HUES6 (cell line): ENCODE results near the gene CREBBP.

Experiments
- H3K27ac ChIP-seq: 2 replicates; pipeline ENCODE4 v1.7.0; 2013; ENCODE audit warnings: low read depth, mild to moderate bottlenecking, low read length, inconsistent platforms
- H3K27me3 ChIP-seq: 2 replicates; pipeline ENCODE4 v1.6.1; 2013; ENCODE audit warnings: low read length; ENCODE audit not compliant: control insufficient read depth, insufficient read depth
- H3K36me3 ChIP-seq: 2 replicates; pipeline ENCODE4 v1.6.1; 2013; ENCODE audit warnings: low read length; ENCODE audit not compliant: control insufficient read depth, insufficient read depth
- H3K4me1 ChIP-seq: 2 replicates; pipeline ENCODE4 v1.6.1; 2013; ENCODE audit warnings: low read length; ENCODE audit not compliant: control insufficient read depth, insufficient read depth
- H3K4me3 ChIP-seq: 2 replicates; pipeline ENCODE4 v1.5.1; 2013; ENCODE audit warnings: low read depth, low read length
- H3K9ac ChIP-seq: one replicate; pipeline ENCODE4 v1.6.1; 2013; ENCODE audit warnings: mild to moderate bottlenecking, low read length
- H3K9me3 ChIP-seq: 2 replicates; pipeline ENCODE4 v1.6.1; 2013; ENCODE audit warnings: low read depth, low read length; ENCODE audit not compliant: control insufficient read depth, insufficient read depth

Gene CREBBP

GRCh38 chr16:3807425-3808123 lies 72.9 kb downstream of the CREBBP start:
- no peaks in the 10 kb centered on the region for H3K27me3 ChIP-seq
- H3K9me3 ChIP-seq, result no peaks in the 10 kb centered on the region
- peaks cover 12% of the 10 kb centered on the region for H3K36me3 ChIP-seq
- no peak overlapping the region for H3K9ac ChIP-seq
- H3K4me3 ChIP-seq, result no peak overlapping the region
- H3K27ac ChIP-seq, result no peak overlapping the region
- H3K4me1 ChIP-seq, result peaks cover 13% of the 10 kb centered on the region; the same call in 1 of the 2 replicates

- no peak overlapping the region for H3K27ac ChIP-seq
- no peak overlapping the region for H3K4me3 ChIP-seq
- no peaks in the 10 kb centered on the region for H3K9me3 ChIP-seq
- H3K9ac ChIP-seq, result no peak overlapping the region
- H3K36me3 ChIP-seq, result 0 out of 2 replicates have a peak, but pooled peaks cover 1% of the 10 kb centered on the region
- H3K27me3 ChIP-seq, result no peaks in the 10 kb centered on the region
- H3K4me1 ChIP-seq, result no peaks in the 10 kb centered on the region
Observed at GRCh38 chr16:3804426-3805016, 76.0 kb downstream of the CREBBP start.

DNA sequence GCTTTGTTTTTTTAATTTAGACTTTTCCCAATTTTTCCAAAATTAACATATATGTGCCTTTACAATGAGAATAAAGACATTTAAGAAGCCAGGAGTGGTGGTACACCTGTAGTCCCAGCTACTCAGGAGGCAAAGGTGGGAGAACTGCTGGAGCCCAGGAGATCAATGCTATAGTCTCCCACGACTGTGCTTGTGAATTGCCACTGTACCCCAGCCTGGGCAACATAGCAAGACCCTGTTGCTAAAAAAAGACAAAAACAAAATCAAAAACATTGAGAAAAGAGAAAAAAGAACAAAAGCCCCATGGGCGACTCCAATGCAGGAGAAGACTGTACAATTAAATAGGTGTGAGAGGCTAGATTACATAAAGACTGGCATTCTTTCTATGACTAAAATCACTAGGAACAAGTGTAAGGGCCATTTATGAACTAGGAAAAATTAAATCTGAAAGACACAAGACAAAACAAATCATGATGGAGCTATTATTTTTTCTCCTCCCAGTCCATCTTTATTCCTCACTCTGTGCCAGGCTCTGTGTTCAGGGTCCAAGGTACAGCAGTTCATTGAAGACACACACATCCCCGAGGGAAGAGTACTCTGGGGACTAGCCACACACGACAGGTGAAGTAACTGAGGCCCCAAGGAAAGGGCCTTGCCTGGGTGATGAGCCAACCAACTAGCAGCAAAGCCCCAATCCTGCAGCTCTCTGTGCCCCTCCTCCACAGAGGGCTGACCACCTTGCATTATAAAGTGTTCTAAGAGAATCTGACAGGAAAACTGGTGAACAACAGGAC lies 79.8 kb downstream of the CREBBP start:
- Histone ChIP-seq H3K9ac (no peak overlapping the region), H3K4me3 (no peak overlapping the region), H3K27me3 (no peaks in the 10 kb centered on the region), H3K36me3 (no peaks in the 10 kb centered on the region), H3K27ac (no peak overlapping the region), H3K9me3 (no peaks in the 10 kb centered on the region), H3K4me1 (peaks cover 11% of the 10 kb centered on the region)

- Histone ChIP-seq H3K4me1 (peaks cover 11% of the 10 kb centered on the region), H3K27ac (no peak overlapping the region), H3K9me3 (no peaks in the 10 kb centered on the region), H3K9ac (no peak overlapping the region), H3K4me3 (no peak overlapping the region), H3K27me3 (no peaks in the 10 kb centered on the region), H3K36me3 (no peaks in the 10 kb centered on the region)
Observed at GRCh38 chr16:3800019-3800418, 80.5 kb downstream of the CREBBP start.

DNA sequence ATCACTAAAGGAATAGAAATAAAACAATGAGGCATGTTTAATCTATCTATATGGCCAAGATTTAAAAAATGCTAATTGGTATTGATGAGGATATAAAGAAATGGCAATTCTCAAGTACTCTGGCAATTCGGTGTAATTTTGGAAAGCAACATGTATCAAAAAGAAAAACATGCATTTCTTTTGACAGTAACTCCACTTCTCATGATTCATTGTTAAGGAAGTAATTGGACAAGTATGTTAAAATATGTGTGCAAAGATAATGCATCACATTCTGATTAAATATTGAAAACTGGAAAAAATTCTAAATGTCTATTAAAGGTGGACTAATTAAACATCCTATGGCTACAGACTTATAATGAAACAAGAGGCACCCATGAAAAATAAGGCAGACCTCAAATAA lies 81.2 kb downstream of the CREBBP start:
- Histone ChIP-seq H3K9me3 (no peaks in the 10 kb centered on the region), H3K27ac (no peak overlapping the region), H3K4me1 (peaks cover 11% of the 10 kb centered on the region), H3K4me3 (no peak overlapping the region), H3K36me3 (no peaks in the 10 kb centered on the region), H3K27me3 (no peaks in the 10 kb centered on the region), H3K9ac (no peak overlapping the region)

- Histone ChIP-seq H3K27me3 (no peaks in the 10 kb centered on the region), H3K9ac (no peak overlapping the region), H3K4me3 (no peak overlapping the region), H3K27ac (no peak overlapping the region), H3K4me1 (peaks cover 11% of the 10 kb centered on the region), H3K36me3 (no peaks in the 10 kb centered on the region), H3K9me3 (no peaks in the 10 kb centered on the region)
Observed at GRCh38 chr16:3798838-3799237, 81.7 kb downstream of the CREBBP start.

- Histone ChIP-seq H3K9ac (no peak overlapping the region), H3K36me3 (peaks cover 2% of the 10 kb centered on the region; the same call in 1 of the 2 replicates), H3K9me3 (no peaks in the 10 kb centered on the region), H3K27me3 (no peaks in the 10 kb centered on the region), H3K27ac (no peak overlapping the region), H3K4me3 (no peak overlapping the region), H3K4me1 (peaks cover 11% of the 10 kb centered on the region)
Observed at GRCh38 chr16:3797904-3798811, 82.4 kb downstream of the CREBBP start.

DNA sequence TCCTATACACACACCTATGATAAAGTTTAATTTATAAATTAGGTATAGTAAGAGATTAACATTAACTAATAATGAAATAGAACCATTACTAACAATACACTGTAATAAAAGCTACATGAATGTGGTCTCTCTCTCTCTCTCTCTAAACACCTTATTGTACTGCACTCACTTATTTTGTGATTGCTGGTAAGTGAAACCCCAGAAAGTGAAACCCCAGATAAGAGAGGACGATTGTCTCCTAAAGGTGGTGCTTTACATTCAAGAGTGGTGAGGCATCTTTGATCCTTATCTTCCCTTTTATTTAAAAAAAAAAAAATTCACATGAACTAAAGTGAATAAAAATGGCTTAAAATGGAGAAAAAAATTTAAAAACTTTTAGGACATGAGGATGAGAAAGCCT lies 83.0 kb downstream of the CREBBP start:
- Histone ChIP-seq H3K4me3 (no peak overlapping the region), H3K27me3 (no peaks in the 10 kb centered on the region), H3K36me3 (peaks cover 9% of the 10 kb centered on the region), H3K9me3 (no peaks in the 10 kb centered on the region), H3K4me1 (peaks cover 11% of the 10 kb centered on the region), H3K27ac (no peak overlapping the region), H3K9ac (no peak overlapping the region)

DNA sequence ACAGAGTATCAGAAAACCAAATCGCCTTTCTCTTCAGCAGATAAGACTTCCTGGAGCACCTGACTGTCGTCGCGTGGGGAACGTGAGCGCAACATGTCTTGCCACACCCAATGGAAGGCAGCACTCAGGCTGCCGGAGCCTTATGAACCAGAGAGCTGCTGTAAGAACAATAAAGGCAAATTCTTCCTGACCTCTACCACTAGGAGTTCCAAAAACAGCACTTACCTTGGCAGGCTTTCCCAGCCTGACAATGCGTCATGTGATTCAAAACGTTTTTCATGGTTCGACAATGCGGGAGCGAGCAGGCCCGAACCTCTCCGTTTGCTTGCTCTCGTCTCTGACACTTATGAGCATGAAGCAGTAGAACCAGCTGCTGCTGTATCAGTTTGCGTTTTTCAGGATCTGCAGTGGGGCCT lies 87.3 kb downstream of the CREBBP start:
- Histone ChIP-seq H3K4me3 (no peak overlapping the region), H3K27me3 (no peaks in the 10 kb centered on the region), H3K4me1 (peaks cover 6% of the 10 kb centered on the region), H3K9me3 (no peaks in the 10 kb centered on the region), H3K27ac (no peak overlapping the region), H3K36me3 (peaks cover 37% of the 10 kb centered on the region), H3K9ac (no peak overlapping the region)

GRCh38 chr16:3792472-3793012 lies 88.0 kb downstream of the CREBBP start:
- Histone ChIP-seq H3K27ac (no peak overlapping the region), H3K36me3 (peaks cover 37% of the 10 kb centered on the region), H3K4me3 (no peak overlapping the region), H3K27me3 (no peaks in the 10 kb centered on the region), H3K9me3 (no peaks in the 10 kb centered on the region), H3K9ac (no peak overlapping the region), H3K4me1 (no peaks in the 10 kb centered on the region)
